Lower lobe of right lung (tissue), 2 donors: ENCODE results near the gene FDX1. TPM values are rescaled to one million over a fixed set of nuclear protein-coding genes. Genes with fewer than 3 reads are reported as not detected.

Experiments used
- ATAC-seq, 2 donors: fragments of 200-7000 bp; cut with Tn5 transposase; one replicate each; pipeline ENCODE4 v1.9.1; 2020 to 2022; ENCODE audit warnings: mild to moderate bottlenecking in 2 of 2, moderate library complexity in 2 of 2
- DNase-seq: peaks from one replicate; pipeline ENCODE4 v3.0.0-alpha.2; 2020
- H3K27ac ChIP-seq: fragments of 200-600 bp; one replicate; pipeline ENCODE4 v1.8.0; 2022
- H3K27me3 ChIP-seq: fragments of 200-600 bp; one replicate; pipeline ENCODE4 v1.8.0; 2022; ENCODE audit warnings: low read depth
- H3K36me3 ChIP-seq: fragments of 200-600 bp; one replicate; pipeline ENCODE4 v1.8.0; 2022; ENCODE audit warnings: mild to moderate bottlenecking
- H3K4me1 ChIP-seq: fragments of 200-600 bp; one replicate; pipeline ENCODE4 v1.8.0; 2022
- H3K4me3 ChIP-seq: fragments of 200-600 bp; one replicate; pipeline ENCODE4 v1.8.0; 2022; ENCODE audit warnings: mild to moderate bottlenecking
- H3K9me3 ChIP-seq: fragments of 200-600 bp; one replicate; pipeline ENCODE4 v1.8.0; 2022
- CTCF ChIP-seq: fragments of 200-600 bp; IDR thresholded peaks from one replicate; pipeline ENCODE4 v1.8.0; 2022; ENCODE audit warnings: antibody characterized with exemption, mild to moderate bottlenecking
- intact Hi-C: fragments of 100-400 bp; cut with DNase I; formaldehyde crosslinking; loops from one replicate; pipeline ENCODE4 v1.11.0; 2022
- total RNA-seq: library from RNA; stranded (reverse); fragmentation: NEBNext Ultra II Directional; extraction: Animal tissue kit (Norgen Biotek cat#: 25700); gene quantifications from one replicate; pipeline ENCODE4 v1.2.1, GENCODE V29; 2021
- donor health status: DM: no; HTN: yes; CAD: no; lungs with severe emphysema.

The FDX1 gene
- total RNA-seq, 1 donor from 2014 or later = 19.5 TPM

- no peak for DNase-seq
- Histone ChIP-seq H3K9me3 (no peaks in the 10 kb centered on the region), H3K4me3 (no peak overlapping the region), H3K36me3 (no peaks in the 10 kb centered on the region), H3K27me3 (no peaks in the 10 kb centered on the region), H3K27ac (peak overlapping the region; percentile 7), H3K4me1 (peaks cover 2% of the 10 kb centered on the region)
- no peak for ATAC-seq
- no peak for TF ChIP-seq CTCF
- intact Hi-C loops = no loop called here
Measured at GRCh38 chr11:110473706-110474105, 44.0 kb downstream of the FDX1 start.

GRCh38 chr11:110474578-110474977 is 44.8 kb downstream of the FDX1 start:
- H3K4me1 ChIP-seq = peaks cover 11% of the 10 kb centered on the region
- H3K27ac ChIP-seq = no peak overlapping the region
- H3K36me3 ChIP-seq = no peaks in the 10 kb centered on the region
- TF ChIP-seq CTCF = no peak
- no peaks in the 10 kb centered on the region for H3K27me3 ChIP-seq
- intact Hi-C loops = no loop called here
- no peak for DNase-seq
- no peak overlapping the region for H3K4me3 ChIP-seq
- H3K9me3 ChIP-seq = no peaks in the 10 kb centered on the region
- no peak for ATAC-seq

GRCh38 chr11:110475671-110476070 is 45.9 kb downstream of the FDX1 start:
- Histone ChIP-seq H3K4me1 (peaks cover 19% of the 10 kb centered on the region), H3K27me3 (no peaks in the 10 kb centered on the region), H3K4me3 (no peak overlapping the region), H3K27ac (no peak overlapping the region), H3K9me3 (no peaks in the 10 kb centered on the region), H3K36me3 (no peaks in the 10 kb centered on the region)
- intact Hi-C loops = no loop called here
- no peak for TF ChIP-seq CTCF
- ATAC-seq (no peak), DNase-seq (no peak)

- ATAC-seq = no peak
- Histone ChIP-seq H3K4me1 (peaks cover 19% of the 10 kb centered on the region), H3K27me3 (no peaks in the 10 kb centered on the region), H3K27ac (no peak overlapping the region), H3K4me3 (no peak overlapping the region), H3K9me3 (no peaks in the 10 kb centered on the region), H3K36me3 (no peaks in the 10 kb centered on the region)
- DNase-seq = no peak
- TF ChIP-seq CTCF = peak; percentile 15
- intact Hi-C loops = no loop called here
Measured at GRCh38 chr11:110478410-110478809, 48.7 kb downstream of the FDX1 start.

- intact Hi-C loops = no loop called here
- TF ChIP-seq CTCF = no peak
- Histone ChIP-seq H3K36me3 (no peaks in the 10 kb centered on the region), H3K9me3 (no peaks in the 10 kb centered on the region), H3K27me3 (no peaks in the 10 kb centered on the region), H3K4me3 (no peak overlapping the region), H3K27ac (no peak overlapping the region), H3K4me1 (peaks cover 19% of the 10 kb centered on the region)
- peak; percentile 37 to 63 for ATAC-seq
- no peak for DNase-seq
Measured at GRCh38 chr11:110479108-110480101, 49.7 kb downstream of the FDX1 start.
